Measurements from ENCODE around the gene SALL3. TPM values are rescaled to one million over a fixed set of nuclear protein-coding genes. Genes with fewer than 3 reads are reported as not detected.
A peak's percentile ranks its signal among the peaks of the same experiment; 100 is the strongest.

The SALL3 gene
- total and polyA plus RNA-seq, 2 of the 8 experiments (the other 6 are each of a cell fraction or from before 2014, with no cell fraction given): 10.5 to 46.4 TPM

GRCh38 chr18:78977637-78978348 is 1.8 kb upstream of the SALL3 start:
- Histone ChIP-seq H3K79me2 (ENCODE audit: control insufficient read depth in 1 of 2, insufficient read depth in 2 of 2, low read length in 2 of 2) (peaks cover 0 to 25% of the 10 kb centered on the region in 2 experiments; a peak in 3 of 4 replicates), H3K9ac (replicated peaks in 1 of 4; ENCODE audit: extremely low read depth in 1 of 4, low read depth in 3 of 4, low read length in 3 of 4) (no peak overlapping the region), H3K18ac (ENCODE audit: extremely low read depth, low read length) (no peak overlapping the region), H3K9me3 (ENCODE audit: insufficient read depth in 2 of 2, low read depth in 1 of 2, low read length in 1 of 2) (no peaks in the 10 kb centered on the region), H3K56ac (replicated peaks; ENCODE audit: insufficient read length, low read depth, low read length) (no peak overlapping the region), H3K4me1 (replicated peaks in 1 of 4; ENCODE audit: control insufficient read depth in 3 of 4, insufficient read depth in 4 of 4, low read length in 3 of 4) (peaks cover 9 to 32% (median 23%) of the 10 kb centered on the region in 4 experiments), H4K20me1 (replicated peaks in 1 of 2; ENCODE audit: control insufficient read depth in 1 of 2, insufficient read depth in 2 of 2, low read length in 2 of 2) (peaks cover 1 to 12% of the 10 kb centered on the region in 2 experiments), H3K27me3 (replicated peaks in 1 of 4; ENCODE audit: control insufficient read depth in 3 of 4, extremely low read depth in 1 of 4, insufficient read depth in 3 of 4, low read length in 3 of 4) (peaks cover 48 to 62% (median 57%) of the 10 kb centered on the region in 4 experiments), H3K4ac (replicated peaks; ENCODE audit: insufficient read length, low read depth, low read length) (no peak overlapping the region), H3K4me2 (ENCODE audit: insufficient read depth in 1 of 2, low read depth in 2 of 2, low read length in 2 of 2) (peak overlapping the region; percentile 65 to 92), H4K5ac (ENCODE audit: insufficient read length, low read depth, low read length) (no peak overlapping the region), H2BK20ac (ENCODE audit: low read length) (no peak overlapping the region), H3K4me3 (ENCODE audit: extremely low read depth in 1 of 4, insufficient read depth in 2 of 4, low read depth in 3 of 4, low read length in 4 of 4) (peak overlapping the region; percentile 34 to 93 (median 54); a peak in 6 of 8 replicates), H2AFZ (ENCODE audit: low read length) (no peak overlapping the region), H3K27ac (ENCODE audit: low read depth, low read length) (no peak overlapping the region), H4K91ac (replicated peaks; ENCODE audit: insufficient read length, low read length) (no peak overlapping the region), H3K23me2 (ENCODE audit: low read depth, low read length) (peaks cover 28% of the 10 kb centered on the region; the same call in 1 of the 2 replicates), H2AK5ac (ENCODE audit: low read depth, low read length) (no peak overlapping the region), H4K8ac (ENCODE audit: extremely low read depth, insufficient read depth, low read length) (no peak overlapping the region), H2BK5ac (ENCODE audit: low read depth, low read length) (no peak overlapping the region), H3K79me1 (ENCODE audit: low read depth, low read length) (no peaks in the 10 kb centered on the region), H3K23ac (ENCODE audit: insufficient read length) (no peak overlapping the region), H2BK12ac (ENCODE audit: low read depth, low read length) (no peak overlapping the region), H3K36me3 (ENCODE audit: control insufficient read depth in 2 of 4, insufficient read depth in 4 of 4, low read length in 3 of 4) (peaks cover 0 to 2% (median 0%) of the 10 kb centered on the region in 4 experiments; a peak in 1 of 8 replicates), H2BK15ac (ENCODE audit: low read length) (no peak overlapping the region), H2BK120ac (replicated peaks; ENCODE audit: low read depth, low read length) (no peak overlapping the region), H3K14ac (ENCODE audit: insufficient read length) (no peak overlapping the region)
- ChIA-PET POLR2A (ENCODE audit: partially characterized antibody) (interaction anchor here (0.8 to 1.1 kb wide), 3 partner anchors 12 to 66 kb away, joined by 3 read pairs; no protein-coding TSS in a partner anchor), CTCF (ENCODE audit: partially characterized antibody) (interaction anchor here (1.3 to 1.7 kb wide), 2 partner anchors 9 to 208 kb away, joined by 3 to 5 read pairs; no protein-coding TSS in a partner anchor)
- no peak for FAIRE-seq
- 2% methylated on average over 24 of the region's 34 CpGs; no CpG with 5 or more reads in 1 of the 2 experiments for WGBS, 2 experiments (ENCODE audit: extremely low coverage in 1 of 2, insufficient coverage in 1 of 2, insufficient read length in 1 of 2, insufficient replicate concordance in 2 of 2, low coverage in 1 of 2, low lambda C conversion rate in 2 of 2, missing lambda C conversion rate in 1 of 2)
- DNase-seq (ENCODE audit: low read depth in 1 of 2, low spot score in 2 of 2): no peak

Data from H1 (cell line).